ENCODE data around the gene ATG3.

DNA sequence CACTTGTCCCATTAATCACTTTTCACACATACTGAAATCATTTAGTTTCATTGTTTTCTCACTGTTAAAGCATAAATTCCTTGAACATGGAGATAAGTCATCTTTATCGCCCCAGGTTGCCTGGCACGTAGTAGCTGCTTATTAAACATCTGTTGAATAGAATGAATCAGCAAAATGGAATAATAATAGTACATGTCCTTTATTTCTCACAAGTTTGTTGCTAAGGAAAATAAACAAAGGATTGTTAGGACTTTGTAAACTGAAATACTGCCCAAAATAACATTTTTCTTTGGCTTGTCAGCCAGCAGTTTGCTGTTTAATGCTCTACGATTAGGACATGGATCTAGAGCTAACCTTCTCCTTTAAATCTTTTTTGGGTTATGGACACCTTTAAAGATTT lies 17.9 kb upstream of the ATG3 start:
- no peak for TF ChIP-seq POLR2A (IDR thresholded peaks at IDR 0.05)
- TF ChIP-seq, protein P1, sequence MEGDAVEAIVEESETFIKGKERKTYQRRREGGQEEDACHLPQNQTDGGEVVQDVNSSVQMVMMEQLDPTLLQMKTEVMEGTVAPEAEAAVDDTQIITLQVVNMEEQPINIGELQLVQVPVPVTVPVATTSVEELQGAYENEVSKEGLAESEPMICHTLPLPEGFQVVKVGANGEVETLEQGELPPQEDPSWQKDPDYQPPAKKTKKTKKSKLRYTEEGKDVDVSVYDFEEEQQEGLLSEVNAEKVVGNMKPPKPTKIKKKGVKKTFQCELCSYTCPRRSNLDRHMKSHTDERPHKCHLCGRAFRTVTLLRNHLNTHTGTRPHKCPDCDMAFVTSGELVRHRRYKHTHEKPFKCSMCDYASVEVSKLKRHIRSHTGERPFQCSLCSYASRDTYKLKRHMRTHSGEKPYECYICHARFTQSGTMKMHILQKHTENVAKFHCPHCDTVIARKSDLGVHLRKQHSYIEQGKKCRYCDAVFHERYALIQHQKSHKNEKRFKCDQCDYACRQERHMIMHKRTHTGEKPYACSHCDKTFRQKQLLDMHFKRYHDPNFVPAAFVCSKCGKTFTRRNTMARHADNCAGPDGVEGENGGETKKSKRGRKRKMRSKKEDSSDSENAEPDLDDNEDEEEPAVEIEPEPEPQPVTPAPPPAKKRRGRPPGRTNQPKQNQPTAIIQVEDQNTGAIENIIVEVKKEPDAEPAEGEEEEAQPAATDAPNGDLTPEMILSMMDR (IDR thresholded peaks at IDR 0.05), result no peak
